Uterus (tissue), 2 donors: Measurements from ENCODE around the gene AADAC.

ENCODE experiments used
- POLR2A ChIP-seq, 2 donors: fragments of 450-650 bp; IDR thresholded peaks; one replicate each; pipeline ENCODE4 v1.6.1; 2016; ENCODE audit warnings: antibody characterized with exemption in 2 of 2, mild to moderate bottlenecking in 1 of 2, moderate library complexity in 1 of 2
- TF ChIP-seq, protein P1 (sequence below), 4 experiments: fragments of 200-600 bp in 2 of 4; fragments of 450-650 bp in 2 of 4; sonication (generic) in 2 of 4; IDR thresholded peaks; one replicate each; pipeline ENCODE4 v1.5.1; 2016 to 2019; ENCODE audit warnings: antibody characterized with exemption in 4 of 4, mild to moderate bottlenecking in 2 of 4, moderate library complexity in 1 of 4

DNA sequence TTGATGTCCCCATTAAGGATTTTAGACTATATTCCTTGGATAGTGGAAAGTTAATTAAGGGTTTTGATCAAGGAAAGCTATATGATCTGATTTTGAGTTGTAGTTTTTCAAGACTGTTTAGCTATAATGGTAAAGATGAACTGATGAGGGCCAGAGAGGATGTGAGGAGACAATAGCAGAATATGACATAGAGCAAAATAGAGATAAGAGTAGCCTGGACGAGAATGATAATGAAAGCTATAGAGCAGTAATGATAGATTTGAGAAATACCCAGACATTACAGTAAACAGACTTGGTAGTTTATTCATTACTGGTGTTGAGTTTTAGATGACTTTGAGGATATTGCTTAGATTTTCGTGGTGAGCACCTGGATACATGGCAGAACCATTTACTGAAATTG is 63.4 kb downstream of the AADAC start:
- TF ChIP-seq, protein P1, sequence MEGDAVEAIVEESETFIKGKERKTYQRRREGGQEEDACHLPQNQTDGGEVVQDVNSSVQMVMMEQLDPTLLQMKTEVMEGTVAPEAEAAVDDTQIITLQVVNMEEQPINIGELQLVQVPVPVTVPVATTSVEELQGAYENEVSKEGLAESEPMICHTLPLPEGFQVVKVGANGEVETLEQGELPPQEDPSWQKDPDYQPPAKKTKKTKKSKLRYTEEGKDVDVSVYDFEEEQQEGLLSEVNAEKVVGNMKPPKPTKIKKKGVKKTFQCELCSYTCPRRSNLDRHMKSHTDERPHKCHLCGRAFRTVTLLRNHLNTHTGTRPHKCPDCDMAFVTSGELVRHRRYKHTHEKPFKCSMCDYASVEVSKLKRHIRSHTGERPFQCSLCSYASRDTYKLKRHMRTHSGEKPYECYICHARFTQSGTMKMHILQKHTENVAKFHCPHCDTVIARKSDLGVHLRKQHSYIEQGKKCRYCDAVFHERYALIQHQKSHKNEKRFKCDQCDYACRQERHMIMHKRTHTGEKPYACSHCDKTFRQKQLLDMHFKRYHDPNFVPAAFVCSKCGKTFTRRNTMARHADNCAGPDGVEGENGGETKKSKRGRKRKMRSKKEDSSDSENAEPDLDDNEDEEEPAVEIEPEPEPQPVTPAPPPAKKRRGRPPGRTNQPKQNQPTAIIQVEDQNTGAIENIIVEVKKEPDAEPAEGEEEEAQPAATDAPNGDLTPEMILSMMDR (IDR thresholded peaks at IDR 0.05), result no peak
- TF ChIP-seq POLR2A (IDR thresholded peaks at IDR 0.05), result no peak
